Transverse colon (tissue), 4 donors: Measurements from ENCODE around the gene EYA2.

Source experiments
- CTCF ChIP-seq, 5 experiments: fragments of 200-600 bp in 3 of 5; fragments of 450-650 bp in 2 of 5; sonication (generic) in 3 of 5; IDR thresholded peaks; 1 replicate in 2 of 5; 2 replicates in 3 of 5; pipeline ENCODE4 v1.5.1; 2016 to 2017; ENCODE audit warnings: antibody characterized with exemption in 5 of 5, inconsistent platforms in 3 of 5, mild to moderate bottlenecking in 2 of 5, moderate library complexity in 1 of 5
- EP300 ChIP-seq: sonication (generic); formaldehyde crosslinking; IDR thresholded peaks from one replicate; pipeline ENCODE4 v1.6.1; 2017; ENCODE audit warnings: antibody characterized with exemption, low read depth
- POLR2A ChIP-seq: fragments of 450-650 bp; IDR thresholded peaks from one replicate; pipeline ENCODE4 v1.6.1; 2016; ENCODE audit warnings: antibody characterized with exemption, mild to moderate bottlenecking, moderate library complexity
- POLR2AphosphoS5 ChIP-seq, 3 donors: sonication (generic); formaldehyde crosslinking; IDR thresholded peaks; one replicate each; pipeline ENCODE4 v1.6.1; 2016; ENCODE audit warnings: antibody characterized with exemption in 3 of 3

DNA sequence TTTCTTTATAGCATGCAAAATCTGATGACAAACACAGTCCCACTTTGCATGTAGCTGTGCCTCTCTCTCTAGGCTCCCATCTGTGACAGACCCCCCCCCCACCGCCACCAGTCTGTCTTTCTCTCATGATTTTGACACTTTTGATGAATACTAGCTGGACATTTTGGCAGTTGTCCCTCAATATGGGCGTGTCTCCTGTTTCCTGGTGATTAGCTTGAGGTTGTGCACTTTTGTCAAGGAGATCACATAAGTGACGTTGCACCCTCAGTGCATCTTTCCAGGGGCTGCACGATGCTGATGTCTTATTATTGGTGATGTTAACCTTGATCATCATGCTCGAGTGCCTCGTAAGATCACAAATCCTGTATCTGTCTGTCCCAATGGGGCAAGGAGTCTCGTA is 155.1 kb downstream of the EYA2 start:
- TF ChIP-seq CTCF (IDR thresholded peaks at IDR 0.05) (no peak), POLR2AphosphoS5 (IDR thresholded peaks at IDR 0.05) (no peak), POLR2A (no peak), EP300 (no peak)
